ENCODE data around the gene MYO1B. TPM values are rescaled to one million over a fixed set of nuclear protein-coding genes. Genes with fewer than 3 reads are reported as not detected.

MYO1B gene
- polyA plus RNA-seq, 1 donor from 2014 or later, result 72.2 TPM

DNA sequence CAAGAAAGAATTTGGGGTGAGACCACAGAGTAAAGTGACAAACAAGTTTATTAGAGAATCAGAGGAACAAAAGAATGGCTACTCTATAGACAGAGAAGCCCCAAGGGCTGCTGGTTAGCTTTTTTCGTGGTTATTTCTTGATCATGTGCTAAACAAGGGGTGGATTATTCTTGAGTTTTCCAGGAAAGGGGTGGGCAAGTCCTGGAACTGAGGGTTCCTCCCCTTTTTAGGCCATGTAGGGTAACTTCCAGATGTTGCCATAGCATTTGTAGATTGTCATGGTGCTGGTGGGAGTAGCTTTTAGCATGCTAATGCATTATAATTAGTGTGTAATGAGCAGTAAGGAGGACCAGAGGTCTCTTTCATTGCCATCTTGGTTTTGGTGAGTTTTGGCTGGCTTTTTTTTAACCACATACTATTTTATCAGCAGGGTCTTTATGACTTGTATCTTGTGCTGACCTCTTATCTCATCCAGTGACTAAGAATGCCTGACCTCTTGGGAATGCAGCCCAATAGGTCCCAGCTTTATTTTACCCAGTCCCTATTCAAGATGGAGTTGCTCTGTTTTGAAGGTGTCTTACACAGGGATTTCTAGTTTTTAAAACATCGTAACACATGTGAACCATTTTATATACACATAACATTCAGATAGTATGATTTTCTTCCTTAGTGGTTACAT is 77.8 kb downstream of the MYO1B start:
- H3F3A ChIP-seq (ENCODE audit: insufficient read depth, low read length, poor library complexity, severe bottlenecking), result no peaks in the 10 kb centered on the region
- no peak overlapping the region for H3K4me3 ChIP-seq (ENCODE audit: low read length)
- H3K9me2 ChIP-seq (ENCODE audit: insufficient read depth, low read length), result no peaks in the 10 kb centered on the region
- no peak overlapping the region for H3K4me2 ChIP-seq (ENCODE audit: low read length)
- no peaks in the 10 kb centered on the region for H3K27me3 ChIP-seq (ENCODE audit: insufficient read depth, low read depth, low read length)
- H4K20me1 ChIP-seq (ENCODE audit: insufficient read depth), result no peaks in the 10 kb centered on the region
- no peaks in the 10 kb centered on the region for H3K36me3 ChIP-seq (ENCODE audit: insufficient read depth, low read length)
- H3K9ac ChIP-seq (ENCODE audit: low read length), result no peak overlapping the region
- peaks cover 17% of the 10 kb centered on the region for H3K79me2 ChIP-seq (replicated peaks; ENCODE audit: insufficient read depth, low read length)
- no peak overlapping the region for H3K27ac ChIP-seq (ENCODE audit: low read length)
- TF ChIP-seq, protein P1, sequence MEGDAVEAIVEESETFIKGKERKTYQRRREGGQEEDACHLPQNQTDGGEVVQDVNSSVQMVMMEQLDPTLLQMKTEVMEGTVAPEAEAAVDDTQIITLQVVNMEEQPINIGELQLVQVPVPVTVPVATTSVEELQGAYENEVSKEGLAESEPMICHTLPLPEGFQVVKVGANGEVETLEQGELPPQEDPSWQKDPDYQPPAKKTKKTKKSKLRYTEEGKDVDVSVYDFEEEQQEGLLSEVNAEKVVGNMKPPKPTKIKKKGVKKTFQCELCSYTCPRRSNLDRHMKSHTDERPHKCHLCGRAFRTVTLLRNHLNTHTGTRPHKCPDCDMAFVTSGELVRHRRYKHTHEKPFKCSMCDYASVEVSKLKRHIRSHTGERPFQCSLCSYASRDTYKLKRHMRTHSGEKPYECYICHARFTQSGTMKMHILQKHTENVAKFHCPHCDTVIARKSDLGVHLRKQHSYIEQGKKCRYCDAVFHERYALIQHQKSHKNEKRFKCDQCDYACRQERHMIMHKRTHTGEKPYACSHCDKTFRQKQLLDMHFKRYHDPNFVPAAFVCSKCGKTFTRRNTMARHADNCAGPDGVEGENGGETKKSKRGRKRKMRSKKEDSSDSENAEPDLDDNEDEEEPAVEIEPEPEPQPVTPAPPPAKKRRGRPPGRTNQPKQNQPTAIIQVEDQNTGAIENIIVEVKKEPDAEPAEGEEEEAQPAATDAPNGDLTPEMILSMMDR (IDR thresholded peaks at IDR 0.05; ENCODE audit: poor library complexity, severe bottlenecking), result no peak
- TF ChIP-seq RAD21 (conservative IDR thresholded peaks at IDR 0.05) (no peak), MXI1 (conservative IDR thresholded peaks at IDR 0.05; ENCODE audit: poor library complexity, severe bottlenecking) (no peak), EZH2 (IDR thresholded peaks at IDR 0.05; ENCODE audit: borderline replicate concordance, insufficient read depth, low read length, poor library complexity, severe bottlenecking) (no peak), EP300 (conservative IDR thresholded peaks at IDR 0.05; ENCODE audit: poor library complexity, severe bottlenecking) (no peak), TAF1 (IDR thresholded peaks at IDR 0.05; ENCODE audit: low read depth) (no peak), SMC3 (conservative IDR thresholded peaks at IDR 0.05; ENCODE audit: poor library complexity) (no peak)
- H2AFZ ChIP-seq (ENCODE audit: low read depth, low read length), result no peak overlapping the region
- H3K9me3 ChIP-seq (ENCODE audit: low read length), result no peaks in the 10 kb centered on the region

DNA sequence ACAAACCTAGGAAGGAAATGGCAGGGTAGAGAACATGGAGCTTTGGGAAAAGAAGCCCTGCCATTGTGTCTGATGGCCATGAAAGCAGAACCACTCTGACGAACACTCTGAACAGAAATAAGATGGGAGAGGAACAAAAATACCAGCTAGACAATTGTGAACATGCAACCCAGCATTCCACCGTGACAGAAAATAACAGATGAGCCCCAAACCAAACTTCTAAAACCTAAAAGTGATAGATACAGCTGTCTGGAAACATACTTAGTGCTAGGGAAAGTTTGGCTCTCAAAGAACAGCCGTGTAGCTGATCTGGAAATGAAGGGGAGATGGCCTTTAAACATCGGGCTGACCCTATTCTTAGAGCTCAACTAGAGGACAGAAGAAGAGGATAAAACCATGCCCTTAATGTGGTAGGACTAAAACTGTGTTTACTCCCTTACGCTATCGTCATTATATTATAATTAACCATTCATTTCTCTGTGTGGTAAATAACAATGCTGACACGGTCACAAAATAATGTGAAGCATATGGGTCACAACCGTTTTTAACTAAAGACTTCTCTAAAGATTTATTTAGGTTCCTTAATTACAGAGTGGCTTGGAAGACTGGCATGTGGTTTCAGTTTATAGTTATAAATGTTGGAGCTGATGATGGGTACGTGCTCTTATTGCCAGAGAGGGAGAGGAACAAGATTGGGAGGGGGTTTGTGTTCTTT is 80.6 kb downstream of the MYO1B start:
- TF ChIP-seq SMC3 (conservative IDR thresholded peaks at IDR 0.05; ENCODE audit: poor library complexity), result no peak
- no peak for TF ChIP-seq TAF1 (IDR thresholded peaks at IDR 0.05; ENCODE audit: low read depth)
- no peak for TF ChIP-seq POLR2AphosphoS5 (IDR thresholded peaks at IDR 0.05)
- H3K79me2 ChIP-seq (replicated peaks; ENCODE audit: insufficient read depth, low read length), result peaks cover 12% of the 10 kb centered on the region
- H3K36me3 ChIP-seq (ENCODE audit: insufficient read depth, low read length), result peaks cover 3% of the 10 kb centered on the region
- no peak overlapping the region for H3K9ac ChIP-seq (ENCODE audit: low read length)
- H3F3A ChIP-seq (ENCODE audit: insufficient read depth, low read length, poor library complexity, severe bottlenecking), result no peaks in the 10 kb centered on the region
- no peaks in the 10 kb centered on the region for H3K27me3 ChIP-seq (ENCODE audit: insufficient read depth, low read depth, low read length)
- H3K27ac ChIP-seq (ENCODE audit: low read length), result no peak overlapping the region
- H3K4me3 ChIP-seq (ENCODE audit: low read length), result no peak overlapping the region
- no peaks in the 10 kb centered on the region for H3K9me2 ChIP-seq (ENCODE audit: insufficient read depth, low read length)
- no peaks in the 10 kb centered on the region for H4K20me1 ChIP-seq (ENCODE audit: insufficient read depth)
- H2AFZ ChIP-seq (ENCODE audit: low read depth, low read length), result no peak overlapping the region
- no peaks in the 10 kb centered on the region for H3K9me3 ChIP-seq (ENCODE audit: low read length)
- no peak overlapping the region for H3K4me2 ChIP-seq (ENCODE audit: low read length)

DNA sequence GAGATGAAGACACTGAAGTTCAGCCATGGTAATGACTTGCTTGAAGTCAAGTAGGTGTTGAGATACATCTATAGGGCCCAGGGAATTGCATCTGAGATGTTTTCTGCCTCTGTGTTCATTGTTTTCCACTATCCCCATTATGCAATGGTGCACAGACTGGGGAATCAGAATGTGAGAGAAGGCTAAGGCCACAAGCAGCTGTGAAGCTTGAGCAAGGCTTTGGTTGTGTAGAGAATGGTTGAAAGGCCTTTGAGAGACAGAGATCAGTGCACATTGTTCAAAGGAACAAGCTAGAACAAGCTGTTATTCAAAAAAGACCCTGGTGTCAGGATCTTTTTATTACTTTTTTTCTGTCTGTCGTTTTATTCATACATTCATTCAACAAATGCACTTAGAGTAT is 82.3 kb downstream of the MYO1B start:
- no peaks in the 10 kb centered on the region for H3K9me2 ChIP-seq (ENCODE audit: insufficient read depth, low read length)
- H3K27me3 ChIP-seq (ENCODE audit: insufficient read depth, low read depth, low read length), result no peaks in the 10 kb centered on the region
- no peak overlapping the region for H3K4me2 ChIP-seq (ENCODE audit: low read length)
- TF ChIP-seq EP300 (conservative IDR thresholded peaks at IDR 0.05; ENCODE audit: poor library complexity, severe bottlenecking), result no peak
- TF ChIP-seq SMC3 (conservative IDR thresholded peaks at IDR 0.05; ENCODE audit: poor library complexity), result no peak
- TF ChIP-seq EZH2 (IDR thresholded peaks at IDR 0.05; ENCODE audit: borderline replicate concordance, insufficient read depth, low read length, poor library complexity, severe bottlenecking), result no peak
- TF ChIP-seq POLR2AphosphoS5 (IDR thresholded peaks at IDR 0.05), result no peak
- TF ChIP-seq, protein P1 (IDR thresholded peaks at IDR 0.05; ENCODE audit: poor library complexity, severe bottlenecking), result no peak
- TF ChIP-seq MXI1 (conservative IDR thresholded peaks at IDR 0.05; ENCODE audit: poor library complexity, severe bottlenecking), result no peak
- TF ChIP-seq RAD21 (conservative IDR thresholded peaks at IDR 0.05), result no peak
- no peak for TF ChIP-seq TAF1 (IDR thresholded peaks at IDR 0.05; ENCODE audit: low read depth)
- TF ChIP-seq, protein P2, sequence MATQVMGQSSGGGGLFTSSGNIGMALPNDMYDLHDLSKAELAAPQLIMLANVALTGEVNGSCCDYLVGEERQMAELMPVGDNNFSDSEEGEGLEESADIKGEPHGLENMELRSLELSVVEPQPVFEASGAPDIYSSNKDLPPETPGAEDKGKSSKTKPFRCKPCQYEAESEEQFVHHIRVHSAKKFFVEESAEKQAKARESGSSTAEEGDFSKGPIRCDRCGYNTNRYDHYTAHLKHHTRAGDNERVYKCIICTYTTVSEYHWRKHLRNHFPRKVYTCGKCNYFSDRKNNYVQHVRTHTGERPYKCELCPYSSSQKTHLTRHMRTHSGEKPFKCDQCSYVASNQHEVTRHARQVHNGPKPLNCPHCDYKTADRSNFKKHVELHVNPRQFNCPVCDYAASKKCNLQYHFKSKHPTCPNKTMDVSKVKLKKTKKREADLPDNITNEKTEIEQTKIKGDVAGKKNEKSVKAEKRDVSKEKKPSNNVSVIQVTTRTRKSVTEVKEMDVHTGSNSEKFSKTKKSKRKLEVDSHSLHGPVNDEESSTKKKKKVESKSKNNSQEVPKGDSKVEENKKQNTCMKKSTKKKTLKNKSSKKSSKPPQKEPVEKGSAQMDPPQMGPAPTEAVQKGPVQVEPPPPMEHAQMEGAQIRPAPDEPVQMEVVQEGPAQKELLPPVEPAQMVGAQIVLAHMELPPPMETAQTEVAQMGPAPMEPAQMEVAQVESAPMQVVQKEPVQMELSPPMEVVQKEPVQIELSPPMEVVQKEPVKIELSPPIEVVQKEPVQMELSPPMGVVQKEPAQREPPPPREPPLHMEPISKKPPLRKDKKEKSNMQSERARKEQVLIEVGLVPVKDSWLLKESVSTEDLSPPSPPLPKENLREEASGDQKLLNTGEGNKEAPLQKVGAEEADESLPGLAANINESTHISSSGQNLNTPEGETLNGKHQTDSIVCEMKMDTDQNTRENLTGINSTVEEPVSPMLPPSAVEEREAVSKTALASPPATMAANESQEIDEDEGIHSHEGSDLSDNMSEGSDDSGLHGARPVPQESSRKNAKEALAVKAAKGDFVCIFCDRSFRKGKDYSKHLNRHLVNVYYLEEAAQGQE (IDR thresholded peaks at IDR 0.05; ENCODE audit: borderline replicate concordance), result no peak
- no peaks in the 10 kb centered on the region for H3K9me3 ChIP-seq (ENCODE audit: low read length)
- no peak overlapping the region for H3K27ac ChIP-seq (ENCODE audit: low read length)
- H3K4me3 ChIP-seq (ENCODE audit: low read length), result no peak overlapping the region
- peaks cover 12% of the 10 kb centered on the region for H3K79me2 ChIP-seq (replicated peaks; ENCODE audit: insufficient read depth, low read length)
- H2AFZ ChIP-seq (ENCODE audit: low read depth, low read length), result no peak overlapping the region
- H3F3A ChIP-seq (ENCODE audit: insufficient read depth, low read length, poor library complexity, severe bottlenecking), result no peaks in the 10 kb centered on the region
- no peaks in the 10 kb centered on the region for H4K20me1 ChIP-seq (ENCODE audit: insufficient read depth)
- H3K36me3 ChIP-seq (ENCODE audit: insufficient read depth, low read length), result peaks cover 3% of the 10 kb centered on the region
- H3K9ac ChIP-seq (ENCODE audit: low read length), result no peak overlapping the region
